ENCODE measurements around the gene ENDOV.

The ENDOV gene

GRCh38 chr17:80414803-80415625, at the start of gene ENDOV:
TSS of gene ENDOV (plus strand) at chr17:80415167. CDS start at chr17:80415195, 28 bp downstream.
- TF ChIP-seq CTCF (IDR thresholded peaks at IDR 0.05; ENCODE audit: low read depth, low read length): no peak
- in situ Hi-C loops (cut with HindIII; ENCODE audit: low sequenced_read_pairs): no loop called here
- peak within 1 kb of the TSS; percentile 90 for H3K4me3 ChIP-seq (ENCODE audit: low read depth, low read length)
- DNase-seq (ENCODE audit: low read depth, low spot score): peak; percentile 95

GRCh38 chr17:80365983-80366382, 49.0 kb upstream of the ENDOV start:
- in situ Hi-C loops (cut with HindIII; ENCODE audit: low sequenced_read_pairs): no loop called here
- no peak overlapping the region for H3K4me3 ChIP-seq (ENCODE audit: low read depth, low read length)
- TF ChIP-seq CTCF (IDR thresholded peaks at IDR 0.05; ENCODE audit: low read depth, low read length): no peak
- no peak for DNase-seq (ENCODE audit: low read depth, low spot score)

GRCh38 chr17:80367503-80367902, 47.5 kb upstream of the ENDOV start:
- no peak for DNase-seq (ENCODE audit: low read depth, low spot score)
- no peak for TF ChIP-seq CTCF (IDR thresholded peaks at IDR 0.05; ENCODE audit: low read depth, low read length)
- H3K4me3 ChIP-seq (ENCODE audit: low read depth, low read length): no peak overlapping the region
- in situ Hi-C loops (cut with HindIII; ENCODE audit: low sequenced_read_pairs): no loop called here

- no peak for DNase-seq (ENCODE audit: low read depth, low spot score)
- in situ Hi-C loops (cut with HindIII; ENCODE audit: low sequenced_read_pairs): no loop called here
- no peak overlapping the region for H3K4me3 ChIP-seq (ENCODE audit: low read depth, low read length)
- no peak for TF ChIP-seq CTCF (IDR thresholded peaks at IDR 0.05; ENCODE audit: low read depth, low read length)
Measured at GRCh38 chr17:80371196-80371595, 43.8 kb upstream of the ENDOV start.

- TF ChIP-seq CTCF (IDR thresholded peaks at IDR 0.05; ENCODE audit: low read depth, low read length): no peak
- DNase-seq (ENCODE audit: low read depth, low spot score): no peak
- no peak overlapping the region for H3K4me3 ChIP-seq (ENCODE audit: low read depth, low read length)
- in situ Hi-C loops (cut with HindIII; ENCODE audit: low sequenced_read_pairs): no loop called here
Measured at GRCh38 chr17:80372456-80372855, 42.5 kb upstream of the ENDOV start.

- DNase-seq (ENCODE audit: low read depth, low spot score): no peak
- in situ Hi-C loops (cut with HindIII; ENCODE audit: low sequenced_read_pairs): no loop called here
- no peak overlapping the region for H3K4me3 ChIP-seq (ENCODE audit: low read depth, low read length)
- no peak for TF ChIP-seq CTCF (IDR thresholded peaks at IDR 0.05; ENCODE audit: low read depth, low read length)
Measured at GRCh38 chr17:80372922-80373570, 41.9 kb upstream of the ENDOV start.

Measured in astrocyte of the spinal cord (primary cell).